Smooth muscle cell (in vitro differentiated cells): ENCODE results near the gene ZNF638. TPM values are rescaled to one million over a fixed set of nuclear protein-coding genes. Genes with fewer than 3 reads are reported as not detected.

Experiments used
- DNase-seq: peaks from one replicate; lab custom pipeline; 2025; ENCODE audit not compliant: unreplicated experiment; lab: John Stamatoyannopoulos, UW
- H2AFZ ChIP-seq: fragments of 200-600 bp; sonication (generic); 2 replicates; pipeline ENCODE4 v1.6.0; 2016; ENCODE audit warnings: antibody characterized with exemption, low read depth, mild to moderate bottlenecking
- H3F3A ChIP-seq: fragments of 200-600 bp; sonication (generic); 2 replicates; pipeline ENCODE4 v1.6.0; 2017; ENCODE audit warnings: antibody characterized with exemption, low read depth
- H3K27ac ChIP-seq: fragments of 200-600 bp; sonication (generic); 2 replicates; pipeline ENCODE4 v1.5.1; 2016; ENCODE audit warnings: low read depth, mild to moderate bottlenecking
- H3K27me3 ChIP-seq: fragments of 200-600 bp; sonication (generic); 2 replicates; pipeline ENCODE4 v1.6.1; 2016; ENCODE audit warnings: low read depth, mild to moderate bottlenecking
- H3K36me3 ChIP-seq: fragments of 200-600 bp; sonication (generic); 2 replicates; pipeline ENCODE4 v1.5.1; 2016; ENCODE audit warnings: low read depth
- H3K4me1 ChIP-seq: fragments of 200-600 bp; sonication (generic); 2 replicates; pipeline ENCODE4 v1.5.1; 2016; ENCODE audit warnings: low read depth
- H3K4me2 ChIP-seq: fragments of 200-600 bp; sonication (generic); 2 replicates; pipeline ENCODE4 v1.6.0; 2016; ENCODE audit warnings: mild to moderate bottlenecking
- H3K4me3 ChIP-seq: fragments of 200-600 bp; sonication (generic); 2 replicates; pipeline ENCODE4 v1.5.1; 2016; ENCODE audit warnings: mild to moderate bottlenecking
- H3K79me2 ChIP-seq: fragments of 200-600 bp; sonication (generic); 2 replicates; pipeline ENCODE4 v1.6.0; 2016; ENCODE audit warnings: low read depth, mild to moderate bottlenecking
- H3K9ac ChIP-seq: fragments of 200-600 bp; sonication (generic); 2 replicates; pipeline ENCODE4 v1.6.0; 2016; ENCODE audit warnings: low read depth
- H3K9me3 ChIP-seq: fragments of 200-600 bp; sonication (generic); replicated peaks from 2 replicates; pipeline ENCODE4 v1.5.1; 2016; ENCODE audit warnings: low read depth
- H4K20me1 ChIP-seq: fragments of 200-600 bp; sonication (generic); 2 replicates; pipeline ENCODE4 v1.6.0; 2016; ENCODE audit warnings: low read depth
- WGBS: methylation state at CpG from one replicate; pipeline ENCODE4 v1.1.7; 2016; ENCODE audit warnings: low lambda C conversion rate; 5-methylcytosine and 5-hydroxymethylcytosine counted together
- polyA plus RNA-seq: library from polyadenylated mRNA; unstranded; fragments of >200 nt; fragmentation: Nextera tagmentation; extraction: Ambion mirVana; gene quantifications from 2 replicates; pipeline ENCODE4 v1.2.1, GENCODE V29; 2016
- total RNA-seq: library from RNA; depleted of rRNA; stranded (reverse); fragments of >200 nt; gene quantifications from 2 replicates; pipeline ENCODE4 v1.2.3, GENCODE V29; 2014
- TF ChIP-seq, protein P1 (sequence below): fragments of 200-600 bp; sonication (generic); IDR thresholded peaks from 2 replicates; pipeline ENCODE4 v1.5.1; 2017; ENCODE audit warnings: borderline replicate concordance, mild to moderate bottlenecking, antibody characterized with exemption; ENCODE audit not compliant: insufficient read depth, poor library complexity, severe bottlenecking

Gene ZNF638
- total and polyA plus RNA-seq, 2 experiments from 2014 or later: 44.8 to 159 TPM

GRCh38 chr2:71461304-71461671, 129.7 kb downstream of the ZNF638 start:
- 65% methylated on average over 5 of the region's 5 CpGs for WGBS
- Histone ChIP-seq H2AFZ (no peak overlapping the region), H3K36me3 (no peaks in the 10 kb centered on the region), H4K20me1 (no peaks in the 10 kb centered on the region), H3K4me3 (no peak overlapping the region), H3K9ac (no peak overlapping the region), H3K79me2 (no peaks in the 10 kb centered on the region), H3F3A (no peaks in the 10 kb centered on the region), H3K27ac (no peak overlapping the region), H3K9me3 (no peaks in the 10 kb centered on the region), H3K27me3 (peaks cover 34% of the 10 kb centered on the region), H3K4me2 (no peak overlapping the region), H3K4me1 (peaks cover 2% of the 10 kb centered on the region)
- TF ChIP-seq, protein P1, sequence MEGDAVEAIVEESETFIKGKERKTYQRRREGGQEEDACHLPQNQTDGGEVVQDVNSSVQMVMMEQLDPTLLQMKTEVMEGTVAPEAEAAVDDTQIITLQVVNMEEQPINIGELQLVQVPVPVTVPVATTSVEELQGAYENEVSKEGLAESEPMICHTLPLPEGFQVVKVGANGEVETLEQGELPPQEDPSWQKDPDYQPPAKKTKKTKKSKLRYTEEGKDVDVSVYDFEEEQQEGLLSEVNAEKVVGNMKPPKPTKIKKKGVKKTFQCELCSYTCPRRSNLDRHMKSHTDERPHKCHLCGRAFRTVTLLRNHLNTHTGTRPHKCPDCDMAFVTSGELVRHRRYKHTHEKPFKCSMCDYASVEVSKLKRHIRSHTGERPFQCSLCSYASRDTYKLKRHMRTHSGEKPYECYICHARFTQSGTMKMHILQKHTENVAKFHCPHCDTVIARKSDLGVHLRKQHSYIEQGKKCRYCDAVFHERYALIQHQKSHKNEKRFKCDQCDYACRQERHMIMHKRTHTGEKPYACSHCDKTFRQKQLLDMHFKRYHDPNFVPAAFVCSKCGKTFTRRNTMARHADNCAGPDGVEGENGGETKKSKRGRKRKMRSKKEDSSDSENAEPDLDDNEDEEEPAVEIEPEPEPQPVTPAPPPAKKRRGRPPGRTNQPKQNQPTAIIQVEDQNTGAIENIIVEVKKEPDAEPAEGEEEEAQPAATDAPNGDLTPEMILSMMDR: no peak
- DNase-seq: no peak

DNA sequence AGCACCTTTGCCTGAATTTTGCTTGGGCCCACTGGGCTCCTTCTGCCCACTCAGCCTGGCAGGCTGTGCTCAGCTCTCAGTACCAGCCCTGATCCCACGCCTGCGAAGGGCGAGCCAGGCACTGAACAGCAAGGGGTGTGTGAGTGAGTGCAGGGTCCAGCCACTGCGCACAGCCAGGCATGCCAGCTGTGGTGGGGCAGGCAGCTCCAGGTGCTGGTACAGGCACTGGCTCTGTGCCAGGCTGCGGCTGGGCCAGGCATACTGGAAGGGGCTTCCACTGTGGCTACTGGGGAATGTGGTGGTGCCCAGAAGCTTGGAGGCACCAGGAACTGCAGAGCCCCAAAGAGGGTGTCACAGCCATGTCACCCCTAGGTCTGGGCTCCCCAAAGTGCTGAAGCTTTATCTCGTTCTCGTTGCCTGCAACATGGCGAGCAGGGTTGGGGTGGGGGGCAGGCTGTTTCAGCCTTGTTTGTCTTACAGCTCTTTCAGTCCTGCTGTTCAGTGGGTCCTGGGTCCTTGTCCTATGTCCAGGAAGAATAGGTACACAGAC, 130.5 kb downstream of the ZNF638 start:
- TF ChIP-seq, protein P1: no peak
- H3K4me1 ChIP-seq: peaks cover 5% of the 10 kb centered on the region
- no peak overlapping the region for H3K4me2 ChIP-seq
- no peaks in the 10 kb centered on the region for H3K79me2 ChIP-seq
- H3K27ac ChIP-seq: no peak overlapping the region
- H2AFZ ChIP-seq: no peak overlapping the region
- H3F3A ChIP-seq: no peaks in the 10 kb centered on the region
- H3K27me3 ChIP-seq: peaks cover 42% of the 10 kb centered on the region
- DNase-seq: no peak
- no peaks in the 10 kb centered on the region for H3K36me3 ChIP-seq
- 84% methylated on average over 8 of the region's 8 CpGs for WGBS
- no peaks in the 10 kb centered on the region for H3K9me3 ChIP-seq
- H4K20me1 ChIP-seq: no peaks in the 10 kb centered on the region
- no peak overlapping the region for H3K9ac ChIP-seq
- no peak overlapping the region for H3K4me3 ChIP-seq

- 79% methylated on average over 5 of the region's 5 CpGs for WGBS
Measured at GRCh38 chr2:71462641-71463341, 131.2 kb downstream of the ZNF638 start.

More at GRCh38 chr2:71462641-71463341, 131.2 kb downstream of the ZNF638 start:
- no peaks in the 10 kb centered on the region for H3F3A ChIP-seq
- H3K27ac ChIP-seq: no peak overlapping the region
- H3K4me2 ChIP-seq: no peak overlapping the region
- no peak overlapping the region for H2AFZ ChIP-seq
- H3K79me2 ChIP-seq: no peaks in the 10 kb centered on the region
- TF ChIP-seq, protein P1: no peak
- peaks cover 49% of the 10 kb centered on the region for H3K27me3 ChIP-seq
- no peaks in the 10 kb centered on the region for H4K20me1 ChIP-seq
- no peak overlapping the region for H3K9ac ChIP-seq
- peaks cover 7% of the 10 kb centered on the region for H3K4me1 ChIP-seq
- DNase-seq: no peak
- no peaks in the 10 kb centered on the region for H3K36me3 ChIP-seq
- no peak overlapping the region for H3K4me3 ChIP-seq
- H3K9me3 ChIP-seq: no peaks in the 10 kb centered on the region
